SK-N-SH (cell line): Measurements from ENCODE around the gene RRM2. TPM values are rescaled to one million over a fixed set of nuclear protein-coding genes. Genes with fewer than 3 reads are reported as not detected.

ENCODE experiments used
- CTCF ChIA-PET: fragments of 300-600, 350-600 bp; formaldehyde crosslinking; extraction: SDS; loops from one replicate; lab custom pipeline; 2021; lab: Yijun Ruan, JAX
- POLR2A ChIA-PET: fragments of 350-600 bp; sonication (Branson Sonifier 250); formaldehyde crosslinking; extraction: SDS; loops from one replicate; lab custom pipeline; 2020; ENCODE audit warnings: antibody characterized with exemption, inconsistent platforms; lab: Yijun Ruan, JAX
- DNase-seq: peaks from one replicate; pipeline ENCODE4 v3.0.0; 2012
- H2AFZ ChIP-seq: fragments of 200-600 bp; sonication (generic); 2 replicates; pipeline ENCODE4 v1.8.1; 2016; ENCODE audit warnings: antibody characterized with exemption, mild to moderate bottlenecking, low read depth
- H3F3A ChIP-seq: fragments of 200-600 bp; sonication (generic); replicated peaks from 2 replicates; pipeline ENCODE3; 2016; ENCODE audit warnings: antibody characterized with exemption, mild to moderate bottlenecking; ENCODE audit not compliant: insufficient read depth
- H3K27ac ChIP-seq, 2 experiments: fragments of 200-500 bp in 1 of 2; fragments of 200-600 bp in 1 of 2; sonication (Bioruptor generic) in 1 of 2; sonication (generic), shearing (Covaris generic) in 1 of 2; 2 replicates each; pipeline versions ENCODE4 v1.5.1 to v1.6.1; 2014 to 2016; ENCODE audit warnings: low read depth in 2 of 2, inconsistent platforms in 1 of 2, low read length in 1 of 2, mild to moderate bottlenecking in 1 of 2, mixed read lengths in 1 of 2
- H3K27me3 ChIP-seq: fragments of 200-600 bp; sonication (generic), shearing (Covaris generic); 2 replicates; pipeline ENCODE4 v1.6.1; 2016; ENCODE audit warnings: mixed run types; ENCODE audit not compliant: insufficient read depth
- H3K36me3 ChIP-seq, 2 experiments: fragments of 200-500 bp in 1 of 2; fragments of 200-600 bp in 1 of 2; sonication (Bioruptor generic) in 1 of 2; sonication (generic) in 1 of 2; replicated peaks in 1 of 2; 2 replicates each; pipeline versions ENCODE3 to v1.5.1; 2014 to 2016; ENCODE audit warnings: low read length in 1 of 2, mild to moderate bottlenecking in 1 of 2; ENCODE audit not compliant: insufficient read depth in 2 of 2, control insufficient read depth in 1 of 2
- H3K4me1 ChIP-seq, 2 experiments: fragments of 200-500 bp in 1 of 2; fragments of 200-600 bp in 1 of 2; sonication (Bioruptor generic) in 1 of 2; sonication (generic), shearing (Covaris generic) in 1 of 2; 2 replicates each; pipeline versions ENCODE4 v1.5.1 to v1.6.1; 2014 to 2016; ENCODE audit warnings: low read depth in 1 of 2, low read length in 1 of 2, mixed run types in 1 of 2; ENCODE audit not compliant: insufficient read depth in 2 of 2, control insufficient read depth in 1 of 2
- H3K4me2 ChIP-seq: fragments of 200-600 bp; sonication (generic), shearing (Covaris generic); 2 replicates; pipeline ENCODE4 v1.6.1; 2017; ENCODE audit warnings: mixed run types
- H3K4me3 ChIP-seq, 2 experiments: fragments of 200-500 bp in 1 of 2; fragments of 200-600 bp in 1 of 2; sonication (Bioruptor generic) in 1 of 2; sonication (generic), shearing (Covaris generic) in 1 of 2; 2 replicates each; pipeline versions ENCODE4 v1.5.1 to v1.8.1; 2014 to 2016; ENCODE audit warnings: low read depth in 2 of 2, inconsistent platforms in 1 of 2, low read length in 1 of 2, mild to moderate bottlenecking in 1 of 2, mixed read lengths in 1 of 2, moderate library complexity in 1 of 2
- H3K79me2 ChIP-seq: fragments of 200-600 bp; sonication (generic); 2 replicates; pipeline ENCODE4 v1.8.1; 2017; ENCODE audit warnings: mild to moderate bottlenecking; ENCODE audit not compliant: insufficient read depth
- H3K9ac ChIP-seq: fragments of 200-600 bp; sonication (generic); 2 replicates; pipeline ENCODE4 v1.6.1; 2017; ENCODE audit warnings: mixed run types
- H3K9me2 ChIP-seq: fragments of 200-600 bp; sonication (generic); 2 replicates; pipeline ENCODE4 v1.6.1; 2017; ENCODE audit warnings: mixed run types
- H3K9me3 ChIP-seq: fragments of 200-600 bp; sonication (generic); 2 replicates; pipeline ENCODE4 v1.6.1; 2017; ENCODE audit warnings: mixed run types, mild to moderate bottlenecking, moderate library complexity
- H4K20me1 ChIP-seq: fragments of 200-600 bp; sonication (generic); 2 replicates; pipeline ENCODE4 v1.6.1; 2017; ENCODE audit warnings: mild to moderate bottlenecking, mixed run types; ENCODE audit not compliant: insufficient read depth
- CHD2 ChIP-seq: fragments of 150-350 bp; IDR thresholded peaks from 2 replicates; pipeline ENCODE4 v1.6.1; 2018; ENCODE audit warnings: low read length; ENCODE audit not compliant: partially characterized antibody
- ELF1 ChIP-seq: IDR thresholded peaks from 2 replicates; pipeline ENCODE4 v1.4.0; 2012
- FOSL2 ChIP-seq: IDR thresholded peaks from 2 replicates; pipeline ENCODE4 v1.4.0; 2012; ENCODE audit warnings: low read depth, mild to moderate bottlenecking, moderate library complexity, borderline replicate concordance
- FOXJ3 ChIP-seq: sonication (generic); formaldehyde crosslinking; IDR thresholded peaks from 2 replicates; pipeline ENCODE4 v1.5.1; 2020; ENCODE audit warnings: mild to moderate bottlenecking, missing genetic modification reagents
- IRF3 ChIP-seq: fragments of 150-350 bp; IDR thresholded peaks from 2 replicates; pipeline ENCODE4 v1.6.1; 2016; ENCODE audit warnings: mild to moderate bottlenecking, low read depth, low read length
- MEF2A ChIP-seq: IDR thresholded peaks from 2 replicates; pipeline ENCODE4 v1.4.0; 2012; ENCODE audit warnings: low read depth, borderline replicate concordance
- MXI1 ChIP-seq: IDR thresholded peaks from 2 replicates; pipeline ENCODE4 v1.6.1; 2012; ENCODE audit warnings: mild to moderate bottlenecking, low read depth, low read length, improper control_type of control experiment
- POLR2AphosphoS5 ChIP-seq: IDR thresholded peaks from 2 replicates; pipeline ENCODE4 v1.6.1; 2012; ENCODE audit warnings: low read depth, low read length
- RCOR1 ChIP-seq: fragments of 150-350 bp; IDR thresholded peaks from 2 replicates; pipeline ENCODE4 v1.6.1; 2017; ENCODE audit warnings: antibody characterized with exemption, low read length
- RXRA ChIP-seq: IDR thresholded peaks from 2 replicates; pipeline ENCODE4 v1.4.0; 2012; ENCODE audit warnings: low read depth, mild to moderate bottlenecking, borderline replicate concordance
- SIN3A ChIP-seq: IDR thresholded peaks from 2 replicates; pipeline ENCODE4 v1.6.1; 2012; ENCODE audit warnings: low read depth, mild to moderate bottlenecking, low read length, moderate library complexity, borderline replicate concordance
- TEAD4 ChIP-seq: IDR thresholded peaks from 2 replicates; pipeline ENCODE4 v1.4.0; 2012; ENCODE audit warnings: mild to moderate bottlenecking, borderline replicate concordance; ENCODE audit not compliant: insufficient read depth
- USF1 ChIP-seq: IDR thresholded peaks from 2 replicates; pipeline ENCODE4 v1.4.0; 2012; ENCODE audit warnings: low read depth, borderline replicate concordance
- USF2 ChIP-seq: fragments of 150-350 bp; IDR thresholded peaks from 2 replicates; pipeline ENCODE4 v1.6.1; 2017; ENCODE audit warnings: antibody characterized with exemption, low read length, low read depth, borderline replicate concordance
- YY1 ChIP-seq: IDR thresholded peaks from 2 replicates; pipeline ENCODE4 v1.4.0; 2012; ENCODE audit warnings: low read depth, mild to moderate bottlenecking
- WGBS: methylation state at CpG from one replicate; pipeline ENCODE4 v1.1.6; 2017; ENCODE audit warnings: low lambda C conversion rate; 5-methylcytosine and 5-hydroxymethylcytosine counted together
- polyA plus RNA-seq, 3 experiments: library from polyadenylated mRNA; depleted of rRNA; stranded (reverse); fragments of >200 nt; gene quantifications; 2 replicates each; pipeline ENCODE4 v1.2.3, GENCODE V29; 2012
- TF ChIP-seq, protein P1 (sequence below): IDR thresholded peaks from 2 replicates; pipeline ENCODE4; 2012
- TF ChIP-seq, protein P2 (sequence below): IDR thresholded peaks from 2 replicates; pipeline ENCODE4 v1.4.0; 2012; ENCODE audit warnings: low read depth
- TF ChIP-seq, protein P3 (sequence below): fragments of 200-600 bp; sonication (generic); IDR thresholded peaks from 2 replicates; pipeline ENCODE4 v1.6.1; 2017; ENCODE audit warnings: antibody characterized with exemption, mild to moderate bottlenecking, moderate library complexity

The RRM2 gene
- polyA plus RNA-seq, 1 of the 3 experiments (the other 2 are of a cell fraction), result 38.9 TPM

GRCh38 chr2:10086950-10087349 is 35.6 kb upstream of the RRM2 start:
- Histone ChIP-seq H3K4me2 (no peak overlapping the region), H3K4me3 (no peak overlapping the region), H3K9ac (no peak overlapping the region), H3K4me1 (no peaks in the 10 kb centered on the region), H3F3A (peaks cover 6% of the 10 kb centered on the region), H3K27ac (no peak overlapping the region), H4K20me1 (no peaks in the 10 kb centered on the region), H3K36me3 (no peaks in the 10 kb centered on the region), H3K27me3 (peaks cover 9% of the 10 kb centered on the region; the same call in 1 of the 2 replicates), H3K79me2 (no peaks in the 10 kb centered on the region), H3K9me2 (no peaks in the 10 kb centered on the region), H2AFZ (no peak overlapping the region), H3K9me3 (no peaks in the 10 kb centered on the region)
- POLR2A ChIA-PET, result no interaction called here
- CTCF ChIA-PET, result interaction anchor here (1.7 to 36.2 kb wide), 4 partner anchors 9 to 348 kb away, joined by 3 to 946 read pairs (median 480); partner anchors contain the start of gene CYS1
- DNase-seq, result no peak
- TF ChIP-seq, protein P1, sequence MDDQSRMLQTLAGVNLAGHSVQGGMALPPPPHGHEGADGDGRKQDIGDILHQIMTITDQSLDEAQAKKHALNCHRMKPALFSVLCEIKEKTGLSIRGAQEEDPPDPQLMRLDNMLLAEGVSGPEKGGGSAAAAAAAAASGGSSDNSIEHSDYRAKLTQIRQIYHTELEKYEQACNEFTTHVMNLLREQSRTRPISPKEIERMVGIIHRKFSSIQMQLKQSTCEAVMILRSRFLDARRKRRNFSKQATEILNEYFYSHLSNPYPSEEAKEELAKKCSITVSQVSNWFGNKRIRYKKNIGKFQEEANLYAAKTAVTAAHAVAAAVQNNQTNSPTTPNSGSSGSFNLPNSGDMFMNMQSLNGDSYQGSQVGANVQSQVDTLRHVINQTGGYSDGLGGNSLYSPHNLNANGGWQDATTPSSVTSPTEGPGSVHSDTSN, result no peak
- no peak for TF ChIP-seq ELF1
- TF ChIP-seq RCOR1, result no peak
- TF ChIP-seq MXI1, result no peak
- no peak for TF ChIP-seq MEF2A
- no peak for TF ChIP-seq USF1
- TF ChIP-seq RXRA, result no peak
- TF ChIP-seq SIN3A, result no peak
- no peak for TF ChIP-seq CHD2
- no peak for TF ChIP-seq USF2
- TF ChIP-seq, protein P2, sequence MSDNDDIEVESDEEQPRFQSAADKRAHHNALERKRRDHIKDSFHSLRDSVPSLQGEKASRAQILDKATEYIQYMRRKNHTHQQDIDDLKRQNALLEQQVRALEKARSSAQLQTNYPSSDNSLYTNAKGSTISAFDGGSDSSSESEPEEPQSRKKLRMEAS, result no peak
- no peak for TF ChIP-seq YY1
- no peak for TF ChIP-seq FOSL2
- no peak for TF ChIP-seq FOXJ3 (CRISPR knock-in tag)
- no peak for TF ChIP-seq IRF3
- TF ChIP-seq, protein P3, sequence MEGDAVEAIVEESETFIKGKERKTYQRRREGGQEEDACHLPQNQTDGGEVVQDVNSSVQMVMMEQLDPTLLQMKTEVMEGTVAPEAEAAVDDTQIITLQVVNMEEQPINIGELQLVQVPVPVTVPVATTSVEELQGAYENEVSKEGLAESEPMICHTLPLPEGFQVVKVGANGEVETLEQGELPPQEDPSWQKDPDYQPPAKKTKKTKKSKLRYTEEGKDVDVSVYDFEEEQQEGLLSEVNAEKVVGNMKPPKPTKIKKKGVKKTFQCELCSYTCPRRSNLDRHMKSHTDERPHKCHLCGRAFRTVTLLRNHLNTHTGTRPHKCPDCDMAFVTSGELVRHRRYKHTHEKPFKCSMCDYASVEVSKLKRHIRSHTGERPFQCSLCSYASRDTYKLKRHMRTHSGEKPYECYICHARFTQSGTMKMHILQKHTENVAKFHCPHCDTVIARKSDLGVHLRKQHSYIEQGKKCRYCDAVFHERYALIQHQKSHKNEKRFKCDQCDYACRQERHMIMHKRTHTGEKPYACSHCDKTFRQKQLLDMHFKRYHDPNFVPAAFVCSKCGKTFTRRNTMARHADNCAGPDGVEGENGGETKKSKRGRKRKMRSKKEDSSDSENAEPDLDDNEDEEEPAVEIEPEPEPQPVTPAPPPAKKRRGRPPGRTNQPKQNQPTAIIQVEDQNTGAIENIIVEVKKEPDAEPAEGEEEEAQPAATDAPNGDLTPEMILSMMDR, result no peak
- TF ChIP-seq TEAD4, result no peak
- TF ChIP-seq POLR2AphosphoS5, result no peak
- WGBS, result 66% methylated on average over 4 of the region's 4 CpGs
